SH-SY5Y (cell line): ENCODE results near the gene ELAPOR1.

Source experiments
- GATA2 ChIP-seq: IDR thresholded peaks from 2 replicates; pipeline ENCODE4 v1.6.1; 2011; ENCODE audit warnings: mild to moderate bottlenecking, low read depth, low read length
- GATA3 ChIP-seq: IDR thresholded peaks from 2 replicates; pipeline ENCODE4 v1.6.1; 2011; ENCODE audit warnings: low read depth, mild to moderate bottlenecking, low read length, moderate library complexity

- TF ChIP-seq GATA3 = no peak
- no peak for TF ChIP-seq GATA2
These were observed 19.2 kb downstream of the ELAPOR1 start for GRCh38 chr1:109133002-109133706.
